Adipocyte (in vitro differentiated cells): Measurements from ENCODE around the gene GALR3.

Source experiments
- DNase-seq: peaks from one replicate; pipeline ENCODE4 v3.0.0-alpha.2; 2015; ENCODE audit warnings: low read depth
- H3K27me3 ChIP-seq: replicated peaks from 2 replicates; pipeline ENCODE4 v1.7.0; 2013; ENCODE audit warnings: mild to moderate bottlenecking, low read length, moderate library complexity; ENCODE audit not compliant: control insufficient read depth, insufficient read depth
- H3K36me3 ChIP-seq: 2 replicates; pipeline ENCODE4 v1.7.0; 2013; ENCODE audit warnings: low read length, mild to moderate bottlenecking, moderate library complexity; ENCODE audit not compliant: control insufficient read depth, insufficient read depth, severe bottlenecking
- H3K4me1 ChIP-seq: 2 replicates; pipeline ENCODE4 v1.7.0; 2013; ENCODE audit warnings: mild to moderate bottlenecking, low read length, moderate library complexity; ENCODE audit not compliant: control insufficient read depth, insufficient read depth
- H3K4me3 ChIP-seq: 2 replicates; pipeline ENCODE4 v1.7.0; 2013; ENCODE audit warnings: mild to moderate bottlenecking, low read length, moderate library complexity
- H3K9ac ChIP-seq: 2 replicates; pipeline ENCODE4 v1.7.0; 2013; ENCODE audit warnings: mild to moderate bottlenecking, low read length, moderate library complexity
- H3K9me3 ChIP-seq: 2 replicates; pipeline ENCODE4 v1.7.0; 2013; ENCODE audit warnings: mild to moderate bottlenecking, low read length, moderate library complexity; ENCODE audit not compliant: control insufficient read depth

The GALR3 gene

GRCh38 chr22:37816543-37817180 lies 6.5 kb upstream of the GALR3 start:
- Histone ChIP-seq H3K36me3 (peaks cover 22% of the 10 kb centered on the region), H3K27me3 (peaks cover 11% of the 10 kb centered on the region), H3K4me3 (no peak overlapping the region), H3K9me3 (no peaks in the 10 kb centered on the region), H3K9ac (no peak overlapping the region), H3K4me1 (peaks cover 6% of the 10 kb centered on the region)
- no peak for DNase-seq

- Histone ChIP-seq H3K4me3 (peak overlapping the region; percentile 35), H3K9ac (peak overlapping the region; percentile 64), H3K36me3 (peaks cover 22% of the 10 kb centered on the region), H3K4me1 (peaks cover 6% of the 10 kb centered on the region), H3K27me3 (peaks cover 22% of the 10 kb centered on the region), H3K9me3 (no peaks in the 10 kb centered on the region)
- peak; percentile 94 for DNase-seq
Observed at GRCh38 chr22:37817705-37818408, 5.3 kb upstream of the GALR3 start.

- Histone ChIP-seq H3K9me3 (no peaks in the 10 kb centered on the region), H3K9ac (peak overlapping the region; percentile 67), H3K4me3 (peak overlapping the region; percentile 66), H3K27me3 (peaks cover 29% of the 10 kb centered on the region), H3K36me3 (peaks cover 18% of the 10 kb centered on the region), H3K4me1 (peaks cover 6% of the 10 kb centered on the region)
- DNase-seq, result peak; percentile 56
Observed at GRCh38 chr22:37818409-37819104, 4.6 kb upstream of the GALR3 start.

GRCh38 chr22:37819105-37819433 lies 4.1 kb upstream of the GALR3 start:
- Histone ChIP-seq H3K9me3 (no peaks in the 10 kb centered on the region), H3K4me1 (peaks cover 6% of the 10 kb centered on the region), H3K9ac (peak overlapping the region; percentile 67), H3K27me3 (peaks cover 30% of the 10 kb centered on the region), H3K36me3 (peaks cover 14% of the 10 kb centered on the region), H3K4me3 (peak overlapping the region; percentile 66)
- no peak for DNase-seq

GRCh38 chr22:37820350-37820749 lies 2.8 kb upstream of the GALR3 start:
- Histone ChIP-seq H3K27me3 (peaks cover 30% of the 10 kb centered on the region), H3K9ac (no peak overlapping the region), H3K36me3 (peaks cover 6% of the 10 kb centered on the region), H3K4me3 (no peak overlapping the region), H3K9me3 (no peaks in the 10 kb centered on the region), H3K4me1 (peaks cover 6% of the 10 kb centered on the region)
- no peak for DNase-seq

- H3K9ac ChIP-seq, result no peak overlapping the region
- H3K36me3 ChIP-seq, result no peaks in the 10 kb centered on the region
- H3K4me3 ChIP-seq, result no peak overlapping the region
- H3K27me3 ChIP-seq, result peaks cover 30% of the 10 kb centered on the region
- no peak for DNase-seq
- H3K9me3 ChIP-seq, result no peaks in the 10 kb centered on the region
- peaks cover 11% of the 10 kb centered on the region for H3K4me1 ChIP-seq
Observed at GRCh38 chr22:37822079-37822833, 926 bp upstream of the GALR3 start.

- Histone ChIP-seq H3K4me3 (peak overlapping the region; percentile 7), H3K9me3 (no peaks in the 10 kb centered on the region), H3K36me3 (peaks cover 8% of the 10 kb centered on the region), H3K4me1 (peaks cover 4% of the 10 kb centered on the region), H3K9ac (no peak overlapping the region), H3K27me3 (peaks cover 30% of the 10 kb centered on the region)
- peak; percentile 18 for DNase-seq
Observed at GRCh38 chr22:37824674-37825641, 1.8 kb downstream of the GALR3 start.

GRCh38 chr22:37827056-37827455 lies 3.9 kb downstream of the GALR3 start:
- Histone ChIP-seq H3K9me3 (no peaks in the 10 kb centered on the region), H3K27me3 (peaks cover 15% of the 10 kb centered on the region), H3K36me3 (peaks cover 29% of the 10 kb centered on the region), H3K4me1 (peaks cover 4% of the 10 kb centered on the region), H3K4me3 (no peak overlapping the region), H3K9ac (no peak overlapping the region)
- DNase-seq, result no peak

- Histone ChIP-seq H3K36me3 (peaks cover 56% of the 10 kb centered on the region), H3K9ac (no peak overlapping the region), H3K4me1 (peaks cover 4% of the 10 kb centered on the region), H3K4me3 (no peak overlapping the region), H3K9me3 (no peaks in the 10 kb centered on the region), H3K27me3 (no peaks in the 10 kb centered on the region)
- no peak for DNase-seq
Observed at GRCh38 chr22:37830093-37830842, 7.1 kb downstream of the GALR3 start.

GRCh38 chr22:37831472-37831871 lies 8.3 kb downstream of the GALR3 start:
- H3K4me3 ChIP-seq, result no peak overlapping the region
- no peak overlapping the region for H3K9ac ChIP-seq
- peaks cover 4% of the 10 kb centered on the region for H3K4me1 ChIP-seq
- no peaks in the 10 kb centered on the region for H3K9me3 ChIP-seq
- peaks cover 56% of the 10 kb centered on the region for H3K36me3 ChIP-seq
- no peaks in the 10 kb centered on the region for H3K27me3 ChIP-seq
- no peak for DNase-seq
